Panc1 (cell line): Measurements from ENCODE around the gene FBXL17. TPM values are rescaled to one million over a fixed set of nuclear protein-coding genes. Genes with fewer than 3 reads are reported as not detected.

Experiments
- ATAC-seq: fragments of 200-7000 bp; cut with Tn5 transposase; 2 replicates; pipeline ENCODE4 v1.9.1; 2020; ENCODE audit warnings: mild to moderate bottlenecking, moderate library complexity
- BruUV-seq: library from RNA; stranded (reverse); fragments of 400-500 nt; replicated peaks from 2 replicates; lab custom pipeline; 2021; lab: Mats Ljungman, UMichigan
- CTCF ChIA-PET: fragments of 300-600 bp; sonication (Branson Sonifier 250); formaldehyde crosslinking; loops from one replicate; lab custom pipeline; 2022; ENCODE audit warnings: antibody characterized with exemption; lab: Charles Lee
- POLR2A ChIA-PET: fragments of 300-600 bp; sonication (Branson Sonifier 250); formaldehyde crosslinking; loops from one replicate; lab custom pipeline; 2022; ENCODE audit warnings: antibody characterized with exemption; lab: Charles Lee
- DNase-seq: peaks from one replicate; pipeline ENCODE4 v3.0.0-alpha.2; 2010; ENCODE audit warnings: low read depth, low spot score
- H3K27ac ChIP-seq: 2 replicates; pipeline ENCODE4 v1.5.1; 2011; ENCODE audit warnings: mild to moderate bottlenecking, low read length, inconsistent platforms
- H3K27me3 ChIP-seq: fragments of 200-500 bp; sonication (Bioruptor generic); 2 replicates; pipeline ENCODE4 v1.6.0; 2014; ENCODE audit warnings: low read length, inconsistent platforms; ENCODE audit not compliant: control insufficient read depth, insufficient read depth
- H3K36me3 ChIP-seq: fragments of 200-500 bp; sonication (Bioruptor generic); 2 replicates; pipeline ENCODE4 v1.5.1; 2014; ENCODE audit warnings: inconsistent platforms, mild to moderate bottlenecking, low read length, moderate library complexity; ENCODE audit not compliant: control insufficient read depth, insufficient read depth
- H3K4me1 ChIP-seq: 2 replicates; pipeline ENCODE4 v1.5.1; 2011; ENCODE audit warnings: inconsistent platforms, mild to moderate bottlenecking, low read length, moderate library complexity; ENCODE audit not compliant: control insufficient read depth, insufficient read depth
- H3K4me3 ChIP-seq, 2 experiments: 2 replicates each; pipeline ENCODE4 v1.5.1; 2011 to 2012; ENCODE audit warnings: low read depth in 2 of 2, low read length in 2 of 2, mild to moderate bottlenecking in 2 of 2, inconsistent platforms in 1 of 2, moderate library complexity in 1 of 2
- H3K9me3 ChIP-seq: fragments of 200-500 bp; sonication (Bioruptor generic); 2 replicates; pipeline ENCODE4 v1.5.1; 2014; ENCODE audit warnings: low read depth, mild to moderate bottlenecking, inconsistent platforms, low read length, moderate library complexity; ENCODE audit not compliant: control insufficient read depth, insufficient read depth
- CTCF ChIP-seq: fragments of 450-650 bp; IDR thresholded peaks from 2 replicates; pipeline ENCODE4 v1.5.1; 2017; ENCODE audit warnings: mild to moderate bottlenecking
- POLR2AphosphoS5 ChIP-seq: IDR thresholded peaks from 2 replicates; pipeline ENCODE4 v1.6.1; 2012; ENCODE audit warnings: mild to moderate bottlenecking, low read depth, low read length, moderate library complexity
- SIN3A ChIP-seq: IDR thresholded peaks from 2 replicates; pipeline ENCODE4 v1.6.1; 2012; ENCODE audit warnings: low read depth, mild to moderate bottlenecking, low read length, moderate library complexity, borderline replicate concordance; ENCODE audit not compliant: insufficient read depth
- TCF7L2 ChIP-seq: IDR thresholded peaks from 2 replicates; pipeline ENCODE4 v1.6.1; 2011; ENCODE audit warnings: mild to moderate bottlenecking, low read depth, low read length, inconsistent platforms
- in situ Hi-C: cut with HindIII; loops from 2 replicates; pipeline ENCODE4 v1.10.0; 2016; ENCODE audit warnings: low sequenced_read_pairs, low pct_unique_long_range_greater_than_20kb
- intact Hi-C: fragments of 100-400 bp; cut with micrococcal nuclease; formaldehyde crosslinking; loops from one replicate; pipeline ENCODE4 v1.10.0; 2022; ENCODE audit not compliant: unreplicated experiment
- total RNA-seq: library from RNA; stranded (reverse); gene quantifications from one replicate; pipeline ENCODE4 v1.2.1, GENCODE V29; 2021; ENCODE audit not compliant: unreplicated experiment
- TF ChIP-seq, protein P1 (sequence below), 2 experiments: IDR thresholded peaks; 2 replicates each; pipeline ENCODE4 v1.6.1; 2011 to 2012; ENCODE audit warnings: low read depth in 2 of 2, control low read depth in 1 of 2, low read length in 1 of 2, mild to moderate bottlenecking in 1 of 2, moderate library complexity in 1 of 2; ENCODE audit not compliant: insufficient read depth in 1 of 2

FBXL17 gene
- total RNA-seq, 1 experiment from 2014 or later = 17.4 TPM

GRCh38 chr5:108380531-108381349 is 1.2 kb downstream of the FBXL17 start:
- in situ Hi-C loops (no loop called here), intact Hi-C loops (no loop called here)

GRCh38 chr5:108379722-108380530 is 2.0 kb downstream of the FBXL17 start:
- Histone ChIP-seq H3K36me3 (no peaks in the 10 kb centered on the region), H3K9me3 (peaks cover 7% of the 10 kb centered on the region; the same call in 1 of the 2 replicates), H3K4me3 (peak overlapping the region; percentile 79 to 89), H3K27me3 (no peaks in the 10 kb centered on the region), H3K27ac (peak overlapping the region; percentile 72), H3K4me1 (peaks cover 21% of the 10 kb centered on the region)
- in situ Hi-C loops (no loop called here), intact Hi-C loops (no loop called here)
- TF ChIP-seq TCF7L2 (no peak), SIN3A (no peak), CTCF (no peak), POLR2AphosphoS5 (no peak)
- TF ChIP-seq, protein P1, sequence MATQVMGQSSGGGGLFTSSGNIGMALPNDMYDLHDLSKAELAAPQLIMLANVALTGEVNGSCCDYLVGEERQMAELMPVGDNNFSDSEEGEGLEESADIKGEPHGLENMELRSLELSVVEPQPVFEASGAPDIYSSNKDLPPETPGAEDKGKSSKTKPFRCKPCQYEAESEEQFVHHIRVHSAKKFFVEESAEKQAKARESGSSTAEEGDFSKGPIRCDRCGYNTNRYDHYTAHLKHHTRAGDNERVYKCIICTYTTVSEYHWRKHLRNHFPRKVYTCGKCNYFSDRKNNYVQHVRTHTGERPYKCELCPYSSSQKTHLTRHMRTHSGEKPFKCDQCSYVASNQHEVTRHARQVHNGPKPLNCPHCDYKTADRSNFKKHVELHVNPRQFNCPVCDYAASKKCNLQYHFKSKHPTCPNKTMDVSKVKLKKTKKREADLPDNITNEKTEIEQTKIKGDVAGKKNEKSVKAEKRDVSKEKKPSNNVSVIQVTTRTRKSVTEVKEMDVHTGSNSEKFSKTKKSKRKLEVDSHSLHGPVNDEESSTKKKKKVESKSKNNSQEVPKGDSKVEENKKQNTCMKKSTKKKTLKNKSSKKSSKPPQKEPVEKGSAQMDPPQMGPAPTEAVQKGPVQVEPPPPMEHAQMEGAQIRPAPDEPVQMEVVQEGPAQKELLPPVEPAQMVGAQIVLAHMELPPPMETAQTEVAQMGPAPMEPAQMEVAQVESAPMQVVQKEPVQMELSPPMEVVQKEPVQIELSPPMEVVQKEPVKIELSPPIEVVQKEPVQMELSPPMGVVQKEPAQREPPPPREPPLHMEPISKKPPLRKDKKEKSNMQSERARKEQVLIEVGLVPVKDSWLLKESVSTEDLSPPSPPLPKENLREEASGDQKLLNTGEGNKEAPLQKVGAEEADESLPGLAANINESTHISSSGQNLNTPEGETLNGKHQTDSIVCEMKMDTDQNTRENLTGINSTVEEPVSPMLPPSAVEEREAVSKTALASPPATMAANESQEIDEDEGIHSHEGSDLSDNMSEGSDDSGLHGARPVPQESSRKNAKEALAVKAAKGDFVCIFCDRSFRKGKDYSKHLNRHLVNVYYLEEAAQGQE (IDR thresholded peaks at IDR 0.05; ENCODE audit: insufficient read depth in 1 of 2, low read depth in 2 of 2, low read length in 1 of 2) = no peak
- ChIA-PET CTCF (no interaction called here), POLR2A (interaction anchor here (0.6 kb wide), 1 partner anchor 447 kb away, joined by 3 read pairs; no protein-coding TSS in a partner anchor)
- BruUV-seq = TSS peak; percentile 64
- ATAC-seq (no peak), DNase-seq (no peak)

More at GRCh38 chr5:108380531-108381349, 1.2 kb downstream of the FBXL17 start:
- no peak for TF ChIP-seq POLR2AphosphoS5
- TF ChIP-seq CTCF = no peak
- TF ChIP-seq SIN3A = no peak
- TF ChIP-seq, protein P1 (IDR thresholded peaks at IDR 0.05; ENCODE audit: insufficient read depth in 1 of 2, low read depth in 2 of 2, low read length in 1 of 2) = no peak
- TF ChIP-seq TCF7L2 = no peak
- peak overlapping the region; percentile 72 for H3K27ac ChIP-seq
- POLR2A ChIA-PET = interaction anchor here (0.6 kb wide), 1 partner anchor 446 kb away, joined by 3 read pairs; no protein-coding TSS in a partner anchor
- peaks cover 21% of the 10 kb centered on the region for H3K4me1 ChIP-seq
- CTCF ChIA-PET = no interaction called here
- no peaks in the 10 kb centered on the region for H3K36me3 ChIP-seq
- ATAC-seq (peak; percentile 28), DNase-seq (no peak)
- peak overlapping the region; percentile 79 to 89 for H3K4me3 ChIP-seq
- no TSS peak for BruUV-seq
- no peaks in the 10 kb centered on the region for H3K27me3 ChIP-seq
- H3K9me3 ChIP-seq = peaks cover 4% of the 10 kb centered on the region; the same call in 1 of the 2 replicates
